ENCODE results near the gene HINFP.

DNA sequence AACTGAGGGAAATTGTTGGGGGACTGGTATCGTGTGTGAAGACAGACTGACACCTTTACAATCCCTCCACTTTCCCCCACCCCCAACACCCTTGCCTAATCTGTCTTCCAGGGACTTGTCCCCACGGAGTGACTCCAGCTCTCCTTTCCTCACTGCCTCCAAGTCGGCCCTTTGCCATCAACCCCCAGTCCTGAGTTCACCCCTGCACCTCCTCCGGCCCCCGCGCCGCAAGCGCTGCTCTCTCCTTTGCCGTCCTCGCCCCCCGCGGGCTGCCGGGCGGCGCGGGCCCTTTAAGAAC, 27.3 kb downstream of the HINFP start:
- TF ChIP-seq, protein P1, sequence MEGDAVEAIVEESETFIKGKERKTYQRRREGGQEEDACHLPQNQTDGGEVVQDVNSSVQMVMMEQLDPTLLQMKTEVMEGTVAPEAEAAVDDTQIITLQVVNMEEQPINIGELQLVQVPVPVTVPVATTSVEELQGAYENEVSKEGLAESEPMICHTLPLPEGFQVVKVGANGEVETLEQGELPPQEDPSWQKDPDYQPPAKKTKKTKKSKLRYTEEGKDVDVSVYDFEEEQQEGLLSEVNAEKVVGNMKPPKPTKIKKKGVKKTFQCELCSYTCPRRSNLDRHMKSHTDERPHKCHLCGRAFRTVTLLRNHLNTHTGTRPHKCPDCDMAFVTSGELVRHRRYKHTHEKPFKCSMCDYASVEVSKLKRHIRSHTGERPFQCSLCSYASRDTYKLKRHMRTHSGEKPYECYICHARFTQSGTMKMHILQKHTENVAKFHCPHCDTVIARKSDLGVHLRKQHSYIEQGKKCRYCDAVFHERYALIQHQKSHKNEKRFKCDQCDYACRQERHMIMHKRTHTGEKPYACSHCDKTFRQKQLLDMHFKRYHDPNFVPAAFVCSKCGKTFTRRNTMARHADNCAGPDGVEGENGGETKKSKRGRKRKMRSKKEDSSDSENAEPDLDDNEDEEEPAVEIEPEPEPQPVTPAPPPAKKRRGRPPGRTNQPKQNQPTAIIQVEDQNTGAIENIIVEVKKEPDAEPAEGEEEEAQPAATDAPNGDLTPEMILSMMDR (IDR thresholded peaks at IDR 0.05), result no peak
- no peak for TF ChIP-seq POLR2A (IDR thresholded peaks at IDR 0.05)

Data from right lobe of liver (tissue), 4 donors.